Retina (tissue), 1 donor: ENCODE data around the gene CYTH3.

ENCODE experiments used
- DNase-seq: peaks from one replicate; pipeline ENCODE4 v3.0.0-alpha.2; 2016

CYTH3 gene

GRCh38 chr7:6146666-6147065 lies 125.8 kb downstream of the CYTH3 start:
- no peak for DNase-seq

- no peak for DNase-seq
These were observed 128.4 kb downstream of the CYTH3 start for GRCh38 chr7:6143997-6144396.

GRCh38 chr7:6142871-6143380 lies 129.5 kb downstream of the CYTH3 start:
- no peak for DNase-seq

GRCh38 chr7:6139189-6139996 lies 133.0 kb downstream of the CYTH3 start:
- DNase-seq: no peak

- no peak for DNase-seq
These were observed 135.9 kb downstream of the CYTH3 start for GRCh38 chr7:6136475-6136874.

- DNase-seq: no peak
These were observed 139.2 kb downstream of the CYTH3 start for GRCh38 chr7:6133249-6133648.

- DNase-seq: no peak
These were observed 142.3 kb downstream of the CYTH3 start for GRCh38 chr7:6130007-6130587.

GRCh38 chr7:6128205-6128604 lies 144.2 kb downstream of the CYTH3 start:
- no peak for DNase-seq

- no peak for DNase-seq
These were observed 145.3 kb downstream of the CYTH3 start for GRCh38 chr7:6127110-6127490.

GRCh38 chr7:6123843-6124242 lies 148.6 kb downstream of the CYTH3 start:
- no peak for DNase-seq

- DNase-seq: no peak
These were observed 151.3 kb downstream of the CYTH3 start for GRCh38 chr7:6121141-6121540.

GRCh38 chr7:6117533-6117932 lies 154.9 kb downstream of the CYTH3 start:
- no peak for DNase-seq

- DNase-seq: no peak
These were observed 156.2 kb downstream of the CYTH3 start for GRCh38 chr7:6116211-6116610.
